ENCODE results near the gene MED12L.

DNA sequence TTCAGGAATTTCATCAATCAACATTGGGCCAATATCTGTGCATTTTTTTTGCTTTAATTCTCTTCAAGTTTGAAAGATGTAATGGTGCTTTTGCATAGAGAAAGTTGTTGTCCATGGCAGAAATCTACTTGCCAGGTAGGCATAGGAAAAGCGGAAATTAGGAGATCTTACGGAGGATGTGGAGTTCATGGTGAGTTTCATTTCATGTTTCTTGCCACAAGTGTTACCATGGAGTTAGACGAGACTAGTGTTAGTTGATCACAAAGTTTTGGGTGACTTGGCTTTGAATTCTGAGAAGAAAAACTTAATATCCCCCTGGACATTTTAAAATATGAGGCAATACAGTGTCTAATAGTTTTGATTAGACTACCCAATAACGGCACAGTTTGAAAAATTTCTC, 244.9 kb downstream of the MED12L start:
- TF ChIP-seq, protein P1, sequence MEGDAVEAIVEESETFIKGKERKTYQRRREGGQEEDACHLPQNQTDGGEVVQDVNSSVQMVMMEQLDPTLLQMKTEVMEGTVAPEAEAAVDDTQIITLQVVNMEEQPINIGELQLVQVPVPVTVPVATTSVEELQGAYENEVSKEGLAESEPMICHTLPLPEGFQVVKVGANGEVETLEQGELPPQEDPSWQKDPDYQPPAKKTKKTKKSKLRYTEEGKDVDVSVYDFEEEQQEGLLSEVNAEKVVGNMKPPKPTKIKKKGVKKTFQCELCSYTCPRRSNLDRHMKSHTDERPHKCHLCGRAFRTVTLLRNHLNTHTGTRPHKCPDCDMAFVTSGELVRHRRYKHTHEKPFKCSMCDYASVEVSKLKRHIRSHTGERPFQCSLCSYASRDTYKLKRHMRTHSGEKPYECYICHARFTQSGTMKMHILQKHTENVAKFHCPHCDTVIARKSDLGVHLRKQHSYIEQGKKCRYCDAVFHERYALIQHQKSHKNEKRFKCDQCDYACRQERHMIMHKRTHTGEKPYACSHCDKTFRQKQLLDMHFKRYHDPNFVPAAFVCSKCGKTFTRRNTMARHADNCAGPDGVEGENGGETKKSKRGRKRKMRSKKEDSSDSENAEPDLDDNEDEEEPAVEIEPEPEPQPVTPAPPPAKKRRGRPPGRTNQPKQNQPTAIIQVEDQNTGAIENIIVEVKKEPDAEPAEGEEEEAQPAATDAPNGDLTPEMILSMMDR (IDR thresholded peaks at IDR 0.05; ENCODE audit: insufficient read depth, low read length) = no peak
- TF ChIP-seq POLR2AphosphoS5 (IDR thresholded peaks at IDR 0.05; ENCODE audit: low read depth) = no peak
- TF ChIP-seq, protein P2, sequence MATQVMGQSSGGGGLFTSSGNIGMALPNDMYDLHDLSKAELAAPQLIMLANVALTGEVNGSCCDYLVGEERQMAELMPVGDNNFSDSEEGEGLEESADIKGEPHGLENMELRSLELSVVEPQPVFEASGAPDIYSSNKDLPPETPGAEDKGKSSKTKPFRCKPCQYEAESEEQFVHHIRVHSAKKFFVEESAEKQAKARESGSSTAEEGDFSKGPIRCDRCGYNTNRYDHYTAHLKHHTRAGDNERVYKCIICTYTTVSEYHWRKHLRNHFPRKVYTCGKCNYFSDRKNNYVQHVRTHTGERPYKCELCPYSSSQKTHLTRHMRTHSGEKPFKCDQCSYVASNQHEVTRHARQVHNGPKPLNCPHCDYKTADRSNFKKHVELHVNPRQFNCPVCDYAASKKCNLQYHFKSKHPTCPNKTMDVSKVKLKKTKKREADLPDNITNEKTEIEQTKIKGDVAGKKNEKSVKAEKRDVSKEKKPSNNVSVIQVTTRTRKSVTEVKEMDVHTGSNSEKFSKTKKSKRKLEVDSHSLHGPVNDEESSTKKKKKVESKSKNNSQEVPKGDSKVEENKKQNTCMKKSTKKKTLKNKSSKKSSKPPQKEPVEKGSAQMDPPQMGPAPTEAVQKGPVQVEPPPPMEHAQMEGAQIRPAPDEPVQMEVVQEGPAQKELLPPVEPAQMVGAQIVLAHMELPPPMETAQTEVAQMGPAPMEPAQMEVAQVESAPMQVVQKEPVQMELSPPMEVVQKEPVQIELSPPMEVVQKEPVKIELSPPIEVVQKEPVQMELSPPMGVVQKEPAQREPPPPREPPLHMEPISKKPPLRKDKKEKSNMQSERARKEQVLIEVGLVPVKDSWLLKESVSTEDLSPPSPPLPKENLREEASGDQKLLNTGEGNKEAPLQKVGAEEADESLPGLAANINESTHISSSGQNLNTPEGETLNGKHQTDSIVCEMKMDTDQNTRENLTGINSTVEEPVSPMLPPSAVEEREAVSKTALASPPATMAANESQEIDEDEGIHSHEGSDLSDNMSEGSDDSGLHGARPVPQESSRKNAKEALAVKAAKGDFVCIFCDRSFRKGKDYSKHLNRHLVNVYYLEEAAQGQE (IDR thresholded peaks at IDR 0.05; ENCODE audit: insufficient replicate concordance, low read depth) = no peak
- no peak for TF ChIP-seq GABPA (IDR thresholded peaks at IDR 0.05; ENCODE audit: low read depth)
- TF ChIP-seq SPI1 (IDR thresholded peaks at IDR 0.05; ENCODE audit: borderline replicate concordance, low read depth) = no peak
